GM18519 (cell line): ENCODE measurements around the gene DFFA.
"Not testable (repeated sequence)": the region's sequence is repeated elsewhere in the genome, so short reads cannot be mapped to it uniquely, and the experiment has no call there.

ENCODE experiments used
- ATAC-seq: cut with Tn5 transposase; IDR thresholded peaks from one replicate; pipeline ENCODE4 v1.9.1; 2021; ENCODE audit warnings: mild to moderate bottlenecking, moderate library complexity; ENCODE audit not compliant: unreplicated experiment, low FRiP score

DFFA gene

DNA sequence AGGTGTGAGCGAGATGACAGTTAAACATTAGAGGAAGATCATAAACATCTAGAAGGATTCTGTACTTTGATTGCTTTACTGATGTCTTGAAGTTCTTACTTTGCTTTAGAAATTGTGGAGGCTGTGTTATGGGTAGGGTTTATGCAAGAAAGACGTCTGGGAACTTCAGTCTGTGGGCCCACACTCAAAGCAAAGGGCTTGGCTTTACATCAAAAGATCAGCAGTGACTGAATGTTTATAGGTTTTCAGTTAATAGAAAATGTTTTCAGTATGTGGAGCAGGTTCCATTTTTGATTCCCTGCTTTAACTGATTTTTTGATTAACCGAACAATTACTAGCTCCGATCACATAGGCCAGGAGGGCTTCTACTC, 34.3 kb upstream of the DFFA start:
- no peak for ATAC-seq

DNA sequence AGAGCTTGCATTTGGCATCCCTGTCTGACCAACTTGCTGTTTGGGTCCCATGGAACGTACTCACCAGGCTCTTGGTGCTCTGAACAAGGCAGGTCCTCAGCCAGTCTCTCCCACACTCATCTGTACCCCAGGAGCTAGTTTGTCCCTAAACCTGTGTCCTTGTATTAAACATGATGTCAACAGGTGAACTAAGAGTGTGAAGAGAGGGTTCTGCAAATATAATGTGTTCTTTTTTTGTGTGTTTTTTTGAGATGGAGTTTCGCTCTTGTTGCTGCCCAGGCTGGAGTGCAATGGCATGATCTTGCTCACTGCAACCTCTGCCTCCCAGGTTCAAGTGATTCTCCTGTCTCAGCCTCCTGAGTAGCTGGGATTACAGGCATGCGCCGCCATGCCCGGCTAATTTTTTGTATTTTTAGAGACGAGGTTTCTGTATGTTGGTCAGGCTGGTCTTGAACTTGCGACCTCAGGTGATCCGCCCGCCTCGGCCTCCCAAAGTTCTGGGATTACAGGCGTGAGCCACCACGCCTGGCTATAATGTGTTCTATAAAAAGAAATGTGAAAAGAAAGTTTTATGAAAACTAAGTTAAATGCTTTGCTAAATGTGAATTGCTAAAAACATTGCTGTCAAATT, 33.8 kb upstream of the DFFA start:
- ATAC-seq, result not testable (repeated sequence)

DNA sequence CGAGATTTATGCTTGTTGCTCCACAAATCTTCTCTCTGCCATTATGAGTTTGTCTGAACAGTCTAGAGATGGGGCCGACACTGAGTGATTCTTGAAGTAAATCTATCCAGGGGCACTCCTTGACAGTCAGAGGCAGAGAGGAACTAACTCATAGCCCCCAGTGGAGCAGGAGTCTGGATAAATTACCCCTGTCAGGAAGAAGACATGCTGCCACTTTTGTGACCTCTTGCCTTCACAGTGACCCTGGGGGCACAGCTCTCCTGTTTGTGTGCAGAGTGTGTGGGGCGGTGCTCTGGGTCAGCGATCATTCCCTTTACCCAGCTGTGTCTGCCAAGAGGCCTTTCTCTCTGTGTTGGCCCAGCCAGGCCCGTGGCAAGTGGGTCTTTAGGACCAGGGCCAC, 31.9 kb upstream of the DFFA start:
- no peak for ATAC-seq

DNA sequence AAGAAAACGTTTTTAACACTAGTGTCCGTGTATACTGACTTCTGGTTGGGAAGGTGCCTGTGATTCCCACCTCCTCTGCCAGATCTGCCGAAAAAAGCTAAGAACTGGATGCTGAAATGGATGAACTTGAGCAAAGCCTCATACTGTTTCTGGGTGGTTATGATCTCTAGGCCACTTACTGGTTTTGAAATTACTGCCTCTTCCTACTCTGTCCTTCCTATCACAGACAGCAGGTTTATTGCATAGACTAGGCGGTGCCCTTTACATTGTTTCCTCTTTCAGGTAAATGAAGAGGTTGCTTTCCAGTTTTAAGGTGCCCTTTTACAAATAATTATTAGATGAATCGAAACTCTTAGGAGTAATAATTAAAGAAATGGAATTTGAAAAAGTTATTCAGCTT, 29.9 kb upstream of the DFFA start:
- no peak for ATAC-seq

DNA sequence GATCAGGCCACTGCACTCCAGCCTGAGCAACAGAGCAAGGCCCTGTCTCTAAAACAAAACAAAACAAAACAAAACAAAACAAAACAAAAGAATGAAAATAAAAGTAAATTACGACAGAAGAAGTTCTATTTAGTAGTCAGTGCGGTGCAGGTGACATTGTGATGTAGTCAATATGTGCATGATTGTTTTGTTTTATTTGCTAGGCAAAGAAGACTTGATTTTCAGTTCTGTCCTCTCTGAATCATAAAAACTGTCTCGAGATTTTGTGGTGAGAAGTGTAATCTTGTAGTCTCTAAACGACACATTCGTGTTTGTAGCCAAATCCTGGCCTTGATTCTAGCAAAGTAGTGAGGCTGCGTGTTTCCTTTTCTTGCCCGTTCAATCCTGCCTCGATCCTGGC, 25.9 kb upstream of the DFFA start:
- no peak for ATAC-seq

DNA sequence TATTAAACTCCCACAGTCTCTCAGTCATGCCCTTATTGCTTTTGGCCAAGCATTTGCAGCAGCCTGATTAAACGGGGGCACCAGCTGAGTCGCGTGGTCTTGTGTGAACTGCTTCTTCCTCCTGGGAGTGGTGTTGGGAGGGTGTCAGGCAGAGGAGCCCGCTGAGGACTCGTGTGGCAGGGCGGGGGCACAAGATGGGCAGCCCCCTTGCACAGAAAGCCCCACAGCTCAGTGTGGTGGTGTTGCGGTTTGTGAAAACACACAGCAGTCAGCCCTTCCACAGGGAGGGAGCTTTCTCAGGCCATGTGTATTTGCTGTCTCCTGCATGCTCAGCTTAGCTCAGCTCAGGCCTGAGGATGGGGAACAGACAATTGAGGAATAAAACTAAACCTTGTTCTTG, 24.8 kb upstream of the DFFA start:
- no peak for ATAC-seq

DNA sequence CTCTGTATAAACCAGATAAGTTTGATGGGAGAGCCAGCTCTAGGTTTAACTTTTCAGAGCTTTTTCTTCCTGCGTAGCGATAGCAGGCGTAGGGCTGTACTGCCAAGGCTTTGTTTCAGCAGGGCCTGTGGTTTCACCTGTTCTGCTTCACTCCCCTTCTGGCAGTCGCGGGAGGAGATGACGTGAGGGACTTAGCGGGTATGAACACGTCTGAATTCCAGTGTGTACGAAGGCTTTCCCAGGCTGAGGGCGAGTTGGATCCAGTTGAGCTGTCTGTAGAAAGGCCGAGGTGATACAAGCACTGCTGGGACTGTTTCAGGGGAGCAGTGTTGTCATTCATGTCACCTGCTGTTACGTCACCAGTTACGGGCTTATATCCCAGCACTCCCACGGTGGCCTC, 23.6 kb upstream of the DFFA start:
- ATAC-seq, result no peak

DNA sequence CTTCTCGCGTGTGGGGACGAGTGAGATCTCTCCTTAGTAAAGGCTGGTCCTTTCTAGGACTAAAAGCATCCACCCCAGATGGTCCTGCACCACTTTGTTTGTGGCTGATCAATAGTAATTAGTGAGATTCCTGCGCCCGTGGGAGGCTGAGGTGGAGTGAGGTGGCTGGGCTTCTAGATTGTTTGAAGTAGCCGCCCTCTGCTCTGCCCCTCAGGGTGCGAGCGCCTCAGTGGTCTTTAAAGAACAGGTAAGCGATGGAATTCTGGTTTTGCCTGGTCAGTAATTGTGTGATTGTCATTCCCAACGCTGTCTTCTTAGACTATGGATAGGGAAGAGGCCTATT, 23.1 kb upstream of the DFFA start:
- ATAC-seq, result no peak

DNA sequence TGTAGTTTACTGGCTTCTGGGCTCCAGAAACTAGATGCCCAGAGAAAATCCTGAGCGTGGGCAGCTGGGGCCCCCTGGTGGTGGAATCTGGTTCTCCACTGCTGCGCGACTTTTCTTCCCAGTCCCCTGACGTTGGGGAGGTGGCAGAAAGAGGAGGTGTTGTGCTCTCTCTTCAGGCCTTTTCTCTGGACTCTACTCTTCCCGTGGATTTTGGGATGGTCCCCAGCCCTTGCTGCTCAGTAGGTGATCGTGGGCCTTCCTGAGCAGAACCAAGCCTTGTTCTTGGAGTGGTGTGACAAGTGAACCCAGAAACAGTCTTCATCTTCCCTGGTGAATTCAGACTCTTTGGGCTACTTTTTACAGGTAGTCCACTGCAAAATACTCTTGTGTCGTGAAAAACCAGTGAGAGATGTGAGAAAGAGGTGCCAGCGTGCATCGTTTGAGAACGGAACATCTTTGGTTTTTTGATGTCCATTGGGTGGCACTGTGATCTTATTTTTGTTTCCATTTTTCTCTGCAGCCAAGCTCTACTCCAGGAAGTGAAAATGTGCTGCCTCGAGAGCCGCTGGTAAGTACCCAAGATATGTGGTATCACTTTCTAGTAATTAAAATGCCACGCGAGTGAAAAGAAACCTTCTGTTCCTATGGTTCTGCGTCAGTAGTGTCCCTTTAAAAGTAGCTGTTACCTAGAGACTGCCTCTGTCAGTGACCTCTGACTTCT, 22.6 kb upstream of the DFFA start:
- ATAC-seq, result peak; percentile 72

DNA sequence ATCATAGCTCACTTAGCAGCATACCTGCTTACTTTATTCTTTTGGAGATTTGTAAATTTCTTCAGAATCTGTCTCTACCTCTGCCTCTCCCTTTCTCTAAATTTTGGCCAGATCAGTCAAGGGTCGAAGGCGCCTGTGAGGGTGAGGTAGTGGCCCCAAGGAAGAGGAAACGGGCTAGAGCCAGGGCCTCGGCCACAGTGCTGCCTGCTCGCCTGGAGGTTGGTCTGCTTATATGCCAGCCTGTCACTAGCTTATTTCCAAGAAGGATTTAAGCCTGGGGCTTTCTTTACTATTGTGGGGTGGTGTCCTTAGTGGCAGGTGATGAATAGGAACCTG, 22.1 kb upstream of the DFFA start:
- no peak for ATAC-seq

DNA sequence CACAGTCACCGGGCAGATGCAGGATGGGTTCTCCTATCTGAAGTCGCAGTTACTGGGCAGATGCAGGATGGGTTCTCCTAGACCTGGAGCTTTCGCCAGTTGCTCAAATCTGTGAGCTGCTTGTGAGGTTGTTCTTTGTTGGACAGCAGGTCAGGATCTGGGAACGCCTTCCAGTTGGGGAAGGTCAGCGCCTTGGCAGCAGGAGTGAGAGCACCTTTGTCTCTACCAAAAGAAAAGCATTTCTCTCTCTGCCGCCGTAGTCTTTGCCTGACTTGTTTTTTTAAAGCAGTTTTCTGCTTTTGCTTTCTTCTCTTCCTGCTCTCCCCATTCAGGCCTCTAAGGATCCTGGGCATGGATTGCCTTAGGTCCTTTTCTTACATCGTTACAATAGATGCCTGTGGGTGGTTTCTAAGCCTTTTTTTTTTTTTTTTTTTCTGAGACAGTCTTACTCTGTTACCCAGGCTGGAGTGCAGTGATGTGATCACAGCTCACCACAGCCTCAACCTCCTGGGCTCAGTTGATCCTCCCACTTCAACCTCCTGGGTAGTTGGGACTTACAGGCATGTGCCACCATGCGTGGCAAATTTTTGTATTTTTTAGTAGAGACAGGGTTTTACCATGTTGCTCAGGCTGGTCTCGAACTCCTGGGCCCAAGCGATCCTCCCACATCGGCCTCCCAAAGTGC, 18.1 kb upstream of the DFFA start:
- ATAC-seq, result no peak

DNA sequence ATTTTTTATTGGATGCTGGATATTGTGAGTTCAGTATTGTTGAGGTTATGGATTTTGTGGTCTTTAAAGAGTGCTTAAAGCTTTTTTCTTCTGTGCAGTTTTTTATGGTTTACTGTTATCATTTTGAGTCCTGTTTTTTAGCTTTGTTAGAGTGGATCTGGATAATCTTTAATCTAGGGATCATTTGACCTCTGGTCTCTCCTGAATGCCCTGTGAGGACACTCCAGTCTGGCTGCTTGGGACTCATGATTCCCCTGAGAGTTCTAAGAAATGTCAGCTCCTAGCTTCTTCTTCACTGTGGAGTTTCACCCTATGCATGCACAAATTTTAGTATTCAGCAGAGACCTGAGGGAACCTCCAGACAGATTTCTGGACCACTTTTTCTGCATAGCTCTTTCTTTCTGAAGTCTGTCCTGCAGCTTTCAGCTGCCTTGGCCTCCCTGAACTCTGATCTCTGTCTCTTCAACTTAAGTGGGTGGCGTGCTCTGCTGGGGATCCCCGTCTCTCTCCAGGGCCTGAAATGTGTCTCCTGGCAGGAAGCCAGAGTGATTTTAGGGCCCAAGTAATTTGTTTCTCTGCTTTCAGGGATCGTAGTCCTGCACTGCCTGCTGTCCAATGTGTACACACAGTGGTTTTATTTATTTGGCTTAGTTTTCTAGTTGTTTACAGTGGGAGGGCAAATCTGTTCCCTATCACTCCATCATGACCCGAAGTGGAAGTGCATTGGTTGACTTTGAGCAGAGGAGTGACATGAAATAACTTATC, 17.1 kb upstream of the DFFA start:
- no peak for ATAC-seq

DNA sequence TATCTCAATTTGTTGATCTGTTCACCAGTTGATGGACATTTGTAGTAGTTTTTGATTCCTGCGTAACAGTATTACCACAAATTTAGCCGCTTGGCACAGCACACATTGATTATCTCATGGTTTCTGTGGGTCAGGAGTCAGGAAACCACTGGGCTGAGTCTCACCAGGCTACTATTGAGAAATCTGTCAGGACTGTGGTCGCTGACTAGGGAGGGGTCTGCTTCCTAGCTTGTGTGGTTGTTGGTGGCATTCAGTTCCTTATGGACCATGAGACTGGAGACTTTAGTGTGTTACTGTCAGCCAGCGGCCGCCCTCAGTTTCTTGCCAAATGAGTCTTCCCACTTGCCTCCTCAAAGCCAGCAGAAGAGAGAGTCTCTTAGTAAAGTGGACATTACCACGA, 12.2 kb upstream of the DFFA start:
- no peak for ATAC-seq

DNA sequence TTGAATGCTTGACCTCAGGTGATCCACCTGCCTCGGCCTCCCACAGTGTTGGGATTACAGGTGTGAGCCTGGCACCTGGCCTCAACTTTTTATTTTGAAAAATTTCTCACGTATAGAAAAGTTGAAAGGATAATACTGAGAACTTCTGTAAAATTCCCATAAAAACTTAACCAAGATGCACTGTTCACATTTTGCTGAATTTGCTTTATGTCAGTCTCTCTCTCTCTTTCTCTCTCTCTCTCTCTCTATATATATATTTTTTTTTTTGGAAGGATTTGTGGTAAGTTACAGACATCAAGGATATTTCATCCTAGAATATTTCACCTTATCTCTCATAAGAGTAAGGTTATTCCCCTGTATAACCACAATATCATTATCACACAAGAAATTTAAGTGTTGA, 8.3 kb upstream of the DFFA start:
- ATAC-seq, result no peak

DNA sequence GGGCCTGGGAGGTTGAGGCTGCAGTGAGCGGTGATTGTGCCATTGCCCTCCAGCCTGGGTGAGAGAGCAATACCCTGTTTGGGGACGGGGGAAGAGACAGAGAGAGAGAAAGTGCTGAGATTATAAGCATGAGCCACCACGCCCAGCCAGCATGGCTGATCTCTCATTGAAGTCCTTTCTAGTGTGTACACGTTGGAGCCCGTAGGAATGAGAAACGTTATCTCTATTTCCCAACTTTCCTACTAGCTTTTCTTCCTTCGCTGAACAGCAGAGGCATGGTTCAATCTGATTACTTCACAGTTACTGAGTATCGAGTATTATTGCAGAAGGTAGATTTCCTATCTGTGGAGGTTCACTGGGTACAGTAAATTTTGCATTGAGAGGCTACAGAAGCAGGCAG, 7.0 kb upstream of the DFFA start:
- ATAC-seq, result no peak

DNA sequence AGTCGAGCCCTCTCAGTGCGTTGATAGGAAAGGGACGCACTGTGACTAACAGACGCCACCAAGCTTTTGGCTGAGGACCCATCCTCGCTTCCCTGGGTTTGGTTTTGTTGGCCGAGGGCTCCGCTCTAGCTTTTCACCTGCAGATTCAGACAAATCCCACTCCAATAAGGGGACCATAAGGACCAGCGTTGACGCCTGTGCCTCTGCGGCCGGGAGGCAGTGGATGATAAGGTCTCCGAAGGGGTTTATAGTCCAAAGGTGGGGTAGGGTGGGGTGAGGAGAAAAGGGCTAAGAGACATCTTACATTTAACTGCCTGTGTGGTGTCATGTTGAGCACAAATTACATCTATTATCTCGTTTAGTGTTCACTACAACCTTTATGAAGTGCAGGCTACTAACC, 3.2 kb upstream of the DFFA start:
- ATAC-seq, result no peak

DNA sequence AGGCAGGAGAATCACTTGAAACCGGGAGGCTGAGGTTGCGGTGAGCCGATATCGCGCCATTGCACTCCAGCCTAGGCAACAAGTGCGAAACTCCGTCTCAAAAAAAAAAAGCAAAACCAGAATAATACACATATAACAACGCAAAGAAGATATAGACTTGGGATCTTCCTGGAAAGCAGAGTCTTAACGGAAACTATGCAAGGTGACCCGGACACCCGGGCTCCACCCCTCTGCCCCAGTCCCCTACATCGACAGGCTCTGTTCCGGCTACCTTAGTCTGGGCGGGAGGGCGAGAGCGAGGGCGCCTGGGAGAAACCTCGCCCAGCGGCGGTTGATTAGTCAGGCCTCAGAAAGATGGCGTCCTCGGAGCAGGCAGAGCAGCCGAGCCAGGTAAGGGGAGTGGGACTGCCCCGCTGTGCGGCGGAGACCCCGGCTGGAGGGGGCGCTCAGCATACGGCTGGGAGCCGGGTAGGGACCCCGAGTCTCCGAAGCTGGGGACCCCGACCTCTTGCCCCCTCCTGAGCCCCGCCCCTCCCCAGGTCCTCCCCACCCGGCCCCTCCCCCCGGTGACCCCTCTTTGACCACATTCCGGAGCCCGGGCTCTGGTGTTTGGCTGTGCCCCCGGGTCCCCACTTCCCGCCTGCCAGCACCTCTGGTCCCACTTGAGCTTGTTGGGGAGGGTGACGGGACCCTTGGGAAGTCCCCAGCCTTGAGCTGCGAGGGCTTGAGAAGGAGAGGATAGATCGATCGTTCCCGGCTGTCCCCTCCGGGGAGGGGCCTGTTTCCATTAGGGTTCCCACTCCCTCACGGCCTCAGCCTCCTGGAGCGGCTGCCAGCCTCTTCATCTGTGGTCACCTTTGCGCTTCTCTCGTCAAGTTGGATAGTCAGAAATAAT, 2.5 kb upstream of the DFFA start, which contains the start of gene PEX14:
PEX14 (plus strand) TSS at position 338 of the 895 bp plus-strand sequence; CDS start at position 355, 17 bp downstream.
- no peak for ATAC-seq

DNA sequence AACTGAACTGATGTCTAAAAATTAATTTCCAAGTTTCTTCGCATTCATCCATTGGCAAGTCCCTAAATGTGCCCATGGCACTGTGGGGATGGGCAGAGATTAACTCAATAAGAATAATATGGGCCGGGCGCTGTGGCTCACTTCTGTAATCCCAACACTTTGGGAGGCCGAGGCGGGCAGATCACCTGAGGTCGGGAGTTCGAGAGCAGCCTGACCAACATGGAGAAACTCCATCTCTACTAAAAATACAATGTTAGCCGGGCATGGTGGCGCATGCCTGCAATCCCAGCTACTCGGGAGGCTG, 1.9 kb upstream of the DFFA start:
- ATAC-seq, result not testable (repeated sequence)

DNA sequence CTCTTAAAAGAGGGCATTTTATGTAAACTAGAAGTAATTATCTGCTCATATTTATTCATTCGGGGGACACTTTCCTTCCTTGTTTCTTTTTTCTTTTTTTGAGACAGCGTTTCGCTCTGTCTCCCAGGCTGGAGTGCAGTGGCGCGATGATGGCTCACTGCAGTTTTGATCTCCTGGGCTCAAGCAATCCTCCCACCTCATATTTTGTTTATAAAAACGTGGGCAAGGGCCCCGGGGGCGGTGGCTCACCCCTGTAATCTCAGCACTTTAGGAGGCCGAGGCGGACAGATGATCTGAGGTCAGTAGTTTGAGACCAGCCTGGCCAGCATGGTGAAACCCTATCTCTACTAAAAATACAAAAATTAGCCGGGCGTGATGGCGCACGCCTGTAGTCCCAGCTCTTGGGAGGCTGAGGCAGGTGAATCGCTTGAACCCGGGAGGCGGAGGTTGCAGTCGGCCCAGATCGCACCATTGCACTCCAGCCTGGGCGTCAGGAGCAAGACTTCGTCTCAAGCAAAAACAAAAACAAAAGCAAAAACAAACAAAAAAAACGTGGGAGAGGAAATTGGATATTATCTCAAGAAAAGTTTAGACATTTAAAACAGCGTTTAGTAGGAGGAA, 926 bp upstream of the DFFA start:
- ATAC-seq, result no peak
